ENCODE results near the gene RELT.
A peak's percentile ranks its signal among the peaks of the same experiment; 100 is the strongest.
"Not testable (repeated sequence)": the region's sequence is repeated elsewhere in the genome, so short reads cannot be mapped to it uniquely, and the experiment has no call there.

RELT gene

DNA sequence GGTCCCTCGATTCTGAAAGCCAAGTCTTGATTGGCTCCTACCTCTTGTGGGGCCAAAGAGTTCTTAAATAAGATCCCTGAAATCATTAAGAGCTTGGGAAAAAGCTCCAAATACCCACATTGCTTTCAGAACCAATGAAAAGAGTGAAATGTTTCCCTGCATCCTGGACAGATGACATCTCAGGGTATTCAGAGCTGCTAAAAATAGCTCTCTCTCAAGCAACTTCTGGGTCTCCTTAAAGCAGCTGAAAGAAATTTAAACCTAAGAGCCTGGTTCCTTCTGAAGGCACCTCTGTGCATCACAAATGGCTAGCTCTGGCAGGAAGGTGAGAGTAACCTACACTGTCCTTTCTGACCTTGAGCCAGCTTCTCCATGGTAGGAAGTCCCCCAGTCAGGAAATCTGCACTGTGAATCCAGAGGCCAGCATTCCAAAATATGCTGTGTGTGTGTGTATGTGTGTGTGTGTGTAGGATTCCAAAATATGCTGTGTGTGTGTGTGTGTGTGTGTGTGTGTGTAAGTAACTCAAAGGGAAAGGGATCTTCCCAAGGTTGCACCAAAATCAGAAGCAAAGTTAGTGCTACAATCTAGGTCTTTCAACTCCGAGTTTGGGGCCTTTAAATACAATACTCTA is 50.1 kb downstream of the RELT start:
- Histone ChIP-seq H3K4me2 (peak overlapping the region in 4 of 11 experiments; percentile 79 to 97 (median 84); a peak in 8 of 22 replicates), H4K20me1 (no peaks in the 10 kb centered on the region; a peak in 1 of 22 replicates), H3K27ac (peak overlapping the region in 5 of 11 experiments; percentile 70 to 80 (median 78); a peak in 8 of 22 replicates), H3K4me1 (peaks cover 0 to 84% (median 23%) of the 10 kb centered on the region in 10 experiments; a peak in 16 of 20 replicates), H3K9ac (no peak overlapping the region), H3K27me3 (no peaks in the 10 kb centered on the region), H3K4me3 (no peak overlapping the region), H3K9me3 (replicated peaks in 1 of 11) (no peaks in the 10 kb centered on the region), H3K36me3 (peaks cover 8 to 33% (median 19%) of the 10 kb centered on the region in 11 experiments; a peak in 17 of 22 replicates)
- no peak for TF ChIP-seq Cebpa-rat (IDR thresholded peaks at IDR 0.05)

DNA sequence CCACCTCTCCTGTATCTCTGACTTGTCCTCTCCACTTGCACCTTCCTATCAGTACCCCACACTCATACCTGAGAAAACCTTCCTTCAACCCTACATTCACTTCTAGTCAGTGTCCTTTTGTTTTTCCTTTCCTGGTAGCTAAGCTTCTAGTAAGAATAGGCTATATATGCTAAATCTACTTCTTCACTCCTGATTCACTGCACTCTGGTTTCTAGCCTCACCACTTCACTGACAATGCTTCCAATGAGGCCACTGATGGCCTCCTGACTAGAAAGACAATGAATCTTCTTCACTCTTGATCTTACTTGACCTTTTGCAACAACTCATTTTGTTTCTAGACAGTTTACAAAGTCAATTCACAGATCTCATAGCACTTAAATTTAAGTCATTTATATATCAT is 52.0 kb downstream of the RELT start:
- no peaks in the 10 kb centered on the region; a peak in 1 of 22 replicates for H3K9me3 ChIP-seq (replicated peaks in 1 of 11)
- no peaks in the 10 kb centered on the region; a peak in 1 of 22 replicates for H4K20me1 ChIP-seq
- no peak overlapping the region for H3K4me3 ChIP-seq
- peaks cover 0 to 65% (median 24%) of the 10 kb centered on the region in 10 experiments; a peak in 16 of 20 replicates for H3K4me1 ChIP-seq
- H3K4me2 ChIP-seq = peak overlapping the region in 2 of 11 experiments; percentile 83 to 97; a peak in 2 of 22 replicates
- no peak overlapping the region for H3K9ac ChIP-seq
- H3K36me3 ChIP-seq = peaks cover 13 to 43% (median 19%) of the 10 kb centered on the region in 11 experiments; a peak in 18 of 22 replicates
- H3K27ac ChIP-seq = no peak overlapping the region
- no peaks in the 10 kb centered on the region for H3K27me3 ChIP-seq
- no peak for TF ChIP-seq Cebpa-rat (IDR thresholded peaks at IDR 0.05)

DNA sequence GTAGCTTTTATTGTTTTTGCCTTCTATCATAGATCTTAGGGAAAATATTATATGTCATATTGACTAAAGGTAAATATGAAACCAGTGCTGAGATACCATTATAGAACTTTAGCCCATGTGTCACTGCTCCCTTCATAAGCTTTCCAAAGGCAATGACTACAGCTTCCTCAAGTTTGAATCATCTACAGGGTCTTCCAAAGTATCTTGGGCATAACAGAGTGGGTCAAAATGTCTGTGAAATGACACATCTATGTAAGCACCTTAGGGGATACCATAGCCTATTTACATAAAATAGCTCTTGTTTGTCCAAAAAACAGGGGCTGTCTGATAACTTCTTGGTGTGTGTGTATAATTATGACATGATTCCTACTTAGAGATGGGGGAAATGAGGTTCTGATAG is 52.5 kb downstream of the RELT start:
- Histone ChIP-seq H3K36me3 (peaks cover 13 to 43% (median 19%) of the 10 kb centered on the region in 11 experiments; a peak in 18 of 22 replicates), H3K27ac (no peak overlapping the region), H3K4me3 (no peak overlapping the region), H3K27me3 (no peaks in the 10 kb centered on the region), H3K4me1 (peaks cover 0 to 60% (median 24%) of the 10 kb centered on the region in 10 experiments; a peak in 16 of 20 replicates), H4K20me1 (no peaks in the 10 kb centered on the region; a peak in 1 of 22 replicates), H3K9me3 (replicated peaks in 1 of 11) (no peaks in the 10 kb centered on the region; a peak in 1 of 22 replicates), H3K4me2 (peak overlapping the region in 1 of 11 experiments; percentile 42; a peak in 1 of 22 replicates), H3K9ac (no peak overlapping the region)
- TF ChIP-seq Cebpa-rat (IDR thresholded peaks at IDR 0.05) = no peak

DNA sequence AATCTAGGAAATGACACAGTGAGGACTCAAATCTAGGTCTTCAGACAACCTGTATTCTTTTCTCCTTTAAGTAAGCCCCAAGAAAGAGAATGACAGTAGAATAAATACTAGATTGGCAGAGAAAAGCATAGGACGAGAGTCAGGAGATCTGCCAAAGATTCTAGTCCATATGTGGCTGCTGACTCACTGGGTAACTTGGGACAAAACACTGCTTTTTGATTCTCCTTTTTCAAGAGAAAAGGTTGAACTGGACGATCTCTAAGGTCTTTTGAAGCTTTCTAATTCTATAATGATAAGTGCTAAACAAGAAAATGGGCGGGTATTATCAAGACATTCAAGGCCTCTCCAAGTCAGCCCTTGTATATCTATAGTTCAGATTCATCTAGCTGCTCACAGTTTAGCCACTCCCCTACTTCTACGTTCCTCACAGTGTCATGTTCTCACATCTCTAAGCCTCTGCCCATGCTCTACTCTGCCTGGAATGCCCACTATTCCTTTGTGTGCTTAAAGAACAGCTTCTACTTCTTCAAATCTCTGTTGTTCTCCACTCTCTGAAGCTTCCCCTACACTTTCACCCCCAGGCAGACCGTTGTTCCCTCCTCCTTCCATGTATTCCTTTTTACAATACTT is 53.0 kb downstream of the RELT start:
- H3K4me2 ChIP-seq = peak overlapping the region in 1 of 11 experiments; percentile 42; a peak in 2 of 22 replicates
- H3K36me3 ChIP-seq = peaks cover 13 to 43% (median 19%) of the 10 kb centered on the region in 11 experiments; a peak in 18 of 22 replicates
- no peaks in the 10 kb centered on the region; a peak in 1 of 22 replicates for H4K20me1 ChIP-seq
- TF ChIP-seq Cebpa-rat (IDR thresholded peaks at IDR 0.05) = no peak
- H3K4me1 ChIP-seq = peaks cover 0 to 55% (median 24%) of the 10 kb centered on the region in 10 experiments; a peak in 16 of 20 replicates
- H3K9me3 ChIP-seq (replicated peaks in 1 of 11) = no peaks in the 10 kb centered on the region; a peak in 1 of 22 replicates
- no peak overlapping the region; a peak in 1 of 22 replicates for H3K27ac ChIP-seq
- H3K9ac ChIP-seq = no peak overlapping the region
- no peak overlapping the region for H3K4me3 ChIP-seq
- H3K27me3 ChIP-seq = no peaks in the 10 kb centered on the region

DNA sequence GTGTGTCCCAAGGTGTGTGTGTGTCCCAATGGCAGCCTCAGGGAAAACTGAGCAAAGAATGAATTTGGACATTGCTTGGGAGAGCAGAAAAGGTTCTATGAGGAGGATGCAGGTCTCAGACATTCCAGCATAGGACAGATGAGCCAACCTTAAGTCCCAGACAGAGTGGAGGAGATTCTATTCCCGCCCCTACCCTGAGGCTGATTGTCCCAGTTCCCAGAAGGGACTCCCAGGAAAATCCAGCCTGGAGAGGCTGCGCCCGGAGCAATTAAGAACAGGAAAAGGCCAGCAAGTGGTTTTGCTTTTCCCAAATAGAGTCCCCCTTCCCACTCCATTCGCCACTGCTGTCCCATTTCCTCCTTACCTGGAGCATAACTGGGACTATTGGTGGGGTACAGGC is 54.1 kb downstream of the RELT start:
- Histone ChIP-seq H4K20me1 (no peaks in the 10 kb centered on the region; a peak in 2 of 22 replicates), H3K9me3 (replicated peaks in 1 of 11) (no peaks in the 10 kb centered on the region; a peak in 1 of 22 replicates), H3K27ac (no peak overlapping the region; a peak in 1 of 22 replicates), H3K36me3 (peaks cover 13 to 43% (median 19%) of the 10 kb centered on the region in 11 experiments; a peak in 18 of 22 replicates), H3K27me3 (no peaks in the 10 kb centered on the region), H3K4me1 (peaks cover 0 to 45% (median 14%) of the 10 kb centered on the region in 10 experiments; a peak in 16 of 20 replicates), H3K4me3 (no peak overlapping the region), H3K4me2 (no peak overlapping the region), H3K9ac (no peak overlapping the region)
- TF ChIP-seq Cebpa-rat (IDR thresholded peaks at IDR 0.05) = no peak

DNA sequence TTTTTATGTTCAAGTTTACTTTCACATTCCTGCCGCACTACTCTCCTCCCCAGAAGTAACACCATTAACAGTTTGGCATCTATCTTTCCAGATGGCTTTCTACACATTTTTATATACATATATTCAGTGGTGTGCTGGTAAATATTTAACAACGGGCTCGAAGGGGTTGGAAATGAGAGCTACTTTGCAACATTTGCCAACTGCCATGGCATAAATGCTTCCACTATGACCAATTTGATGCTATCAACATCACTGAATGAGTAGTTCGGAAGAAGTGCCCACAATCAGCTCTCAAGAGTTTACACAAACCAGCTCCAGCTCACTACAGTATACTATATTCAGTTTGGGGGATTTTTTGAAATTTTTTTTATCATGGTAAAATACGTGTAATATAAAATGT is 55.2 kb downstream of the RELT start:
- H3K4me3 ChIP-seq = no peak overlapping the region
- H3K9ac ChIP-seq = no peak overlapping the region
- H3K9me3 ChIP-seq (replicated peaks in 1 of 11) = no peaks in the 10 kb centered on the region; a peak in 1 of 22 replicates
- H4K20me1 ChIP-seq = no peaks in the 10 kb centered on the region; a peak in 1 of 22 replicates
- no peaks in the 10 kb centered on the region for H3K27me3 ChIP-seq
- H3K36me3 ChIP-seq = peaks cover 13 to 43% (median 19%) of the 10 kb centered on the region in 11 experiments; a peak in 18 of 22 replicates
- H3K4me1 ChIP-seq = peaks cover 0 to 34% (median 6%) of the 10 kb centered on the region in 10 experiments; a peak in 13 of 20 replicates
- no peak overlapping the region for H3K27ac ChIP-seq
- peak overlapping the region in 1 of 11 experiments; percentile 7; a peak in 2 of 22 replicates for H3K4me2 ChIP-seq
- no peak for TF ChIP-seq Cebpa-rat (IDR thresholded peaks at IDR 0.05)

DNA sequence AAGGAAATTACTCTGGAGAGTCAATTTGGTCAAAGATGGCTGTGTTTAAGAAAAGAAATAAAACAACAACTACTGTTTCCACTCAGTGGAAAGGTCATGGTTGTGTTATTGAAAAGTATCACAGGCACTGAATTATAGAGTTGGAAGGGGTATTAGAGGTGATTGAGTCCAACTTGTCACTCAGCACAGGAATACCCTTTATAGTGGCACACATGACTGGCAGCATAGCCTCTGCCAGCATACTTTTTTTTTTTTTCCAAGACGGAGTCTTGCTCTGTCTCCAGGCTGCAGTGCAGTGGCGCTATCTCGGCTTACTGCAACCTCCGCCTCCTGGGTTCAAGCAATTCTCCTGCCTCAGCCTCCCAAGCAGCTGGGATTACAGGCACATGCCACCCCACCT is 60.7 kb downstream of the RELT start:
- not testable (repeated sequence) for H3K27me3 ChIP-seq; H3K9ac ChIP-seq; H3K9me3 ChIP-seq (replicated peaks in 1 of 11); H3K4me2 ChIP-seq; H3K27ac ChIP-seq; H3K4me3 ChIP-seq
- peaks cover 0 to 21% (median 0%) of the 10 kb centered on the region in 11 experiments; a peak in 5 of 22 replicates for H3K36me3 ChIP-seq
- H3K4me1 ChIP-seq = peaks cover 0 to 11% (median 0%) of the 10 kb centered on the region in 10 experiments; a peak in 2 of 20 replicates
- peaks cover 0 to 22% (median 0%) of the 10 kb centered on the region in 11 experiments; a peak in 2 of 22 replicates for H4K20me1 ChIP-seq

DNA sequence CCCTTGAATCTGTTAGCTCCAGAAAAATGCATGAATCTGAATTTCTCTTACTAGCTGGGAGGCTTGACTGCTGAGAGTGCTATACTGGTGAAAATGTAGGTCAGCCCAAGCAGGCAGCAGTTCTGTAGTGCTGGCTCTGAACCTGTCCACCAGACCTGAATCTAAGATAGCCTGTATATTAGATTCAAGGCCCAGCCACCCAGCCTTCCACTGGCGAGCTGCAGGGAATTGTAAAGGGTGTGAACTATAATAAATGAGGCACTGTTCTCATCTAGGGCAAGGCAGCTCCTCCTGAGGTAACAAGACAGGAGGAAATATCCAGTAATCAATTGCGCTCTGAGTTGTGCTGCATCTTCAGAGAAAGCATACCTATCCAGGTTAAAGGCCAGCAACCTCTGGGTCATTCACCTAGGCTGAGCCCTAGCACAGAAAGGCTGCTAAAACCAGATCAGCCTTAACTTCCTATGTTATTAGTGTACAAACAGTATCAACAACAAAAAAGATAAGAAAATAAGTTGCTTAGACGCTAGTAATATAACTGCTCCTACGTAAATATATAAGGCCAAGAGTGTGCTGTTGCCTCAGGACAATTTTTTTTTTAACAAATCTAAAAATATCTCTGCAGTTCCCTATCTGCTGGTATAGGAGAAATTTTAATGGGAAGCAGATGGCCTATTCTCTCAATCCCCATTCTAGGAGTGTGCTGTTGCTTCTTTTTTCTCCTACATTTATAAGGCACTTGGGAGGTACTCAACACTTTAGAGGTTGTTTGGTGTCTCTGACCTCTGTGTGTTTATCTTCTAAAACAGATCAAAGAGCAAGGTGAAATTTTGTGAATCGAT is 63.0 kb downstream of the RELT start:
- H3K4me2 ChIP-seq = peak overlapping the region in 1 of 11 experiments; percentile 21; a peak in 1 of 22 replicates
- H3K27me3 ChIP-seq = no peaks in the 10 kb centered on the region
- no peak overlapping the region for H3K4me3 ChIP-seq
- H4K20me1 ChIP-seq = peaks cover 0 to 27% (median 0%) of the 10 kb centered on the region in 11 experiments; a peak in 2 of 22 replicates
- no peaks in the 10 kb centered on the region for H3K9me3 ChIP-seq (replicated peaks in 1 of 11)
- peaks cover 0 to 17% (median 0%) of the 10 kb centered on the region in 10 experiments; a peak in 4 of 20 replicates for H3K4me1 ChIP-seq
- no peak overlapping the region for H3K27ac ChIP-seq
- no peak for TF ChIP-seq Cebpa-rat (IDR thresholded peaks at IDR 0.05)
- no peak overlapping the region for H3K9ac ChIP-seq
- peaks cover 0 to 20% (median 0%) of the 10 kb centered on the region in 11 experiments; a peak in 3 of 22 replicates for H3K36me3 ChIP-seq

Measured in BLaER1 treated with 17β-estradiol and CSF1 and Interleukin-3, amounts not matched to agents 10 nM and 100 nM (cell line).